ENCODE results near the gene SOX12. TPM values are rescaled to one million over a fixed set of nuclear protein-coding genes. Genes with fewer than 3 reads are reported as not detected.
"Not testable (repeated sequence)": the region's sequence is repeated elsewhere in the genome, so short reads cannot be mapped to it uniquely, and the experiment has no call there.

SOX12 gene
- total RNA-seq, 1 experiment from 2014 or later, result 9.6 TPM

GRCh38 chr20:354298-354977 lies 29.1 kb downstream of the SOX12 start:
- in situ Hi-C loops (cut with HindIII; ENCODE audit: low sequenced_read_pairs), result no loop called here
- peak; percentile 89 for DNase-seq (ENCODE audit: low spot score)

GRCh38 chr20:356154-356553 lies 30.8 kb downstream of the SOX12 start:
- in situ Hi-C loops (cut with HindIII; ENCODE audit: low sequenced_read_pairs); DNase-seq (ENCODE audit: low spot score): not testable (repeated sequence)

- DNase-seq (ENCODE audit: low spot score), result no peak
- in situ Hi-C loops (cut with HindIII; ENCODE audit: low sequenced_read_pairs), result no loop called here
Observed at GRCh38 chr20:356745-357144, 31.4 kb downstream of the SOX12 start.

GRCh38 chr20:358891-359555 lies 33.7 kb downstream of the SOX12 start:
- DNase-seq (ENCODE audit: low spot score), result no peak
- in situ Hi-C loops (cut with HindIII; ENCODE audit: low sequenced_read_pairs), result no loop called here

GRCh38 chr20:361561-361960 lies 36.2 kb downstream of the SOX12 start:
- in situ Hi-C loops (cut with HindIII; ENCODE audit: low sequenced_read_pairs), result loop anchor here (5.0 kb wide), 1 partner anchor 71 kb away; no protein-coding TSS in a partner anchor
- DNase-seq (ENCODE audit: low spot score), result no peak

- DNase-seq (ENCODE audit: low spot score), result peak; percentile 89
- in situ Hi-C loops (cut with HindIII; ENCODE audit: low sequenced_read_pairs), result loop anchor here (5.0 kb wide), 1 partner anchor 70 kb away; no protein-coding TSS in a partner anchor
Observed at GRCh38 chr20:362271-363254, 37.2 kb downstream of the SOX12 start.

GRCh38 chr20:363319-364078 lies 38.1 kb downstream of the SOX12 start:
- no peak for DNase-seq (ENCODE audit: low spot score)
- in situ Hi-C loops (cut with HindIII; ENCODE audit: low sequenced_read_pairs), result loop anchor here (5.0 kb wide), 1 partner anchor 69 kb away; no protein-coding TSS in a partner anchor

- no peak for DNase-seq (ENCODE audit: low spot score)
- in situ Hi-C loops (cut with HindIII; ENCODE audit: low sequenced_read_pairs), result loop anchor here (5.0 kb wide), 1 partner anchor 67 kb away; no protein-coding TSS in a partner anchor
Observed at GRCh38 chr20:364905-365794, 39.8 kb downstream of the SOX12 start.

- DNase-seq (ENCODE audit: low spot score), result no peak
- in situ Hi-C loops (cut with HindIII; ENCODE audit: low sequenced_read_pairs), result no loop called here
Observed at GRCh38 chr20:366041-366718, 40.8 kb downstream of the SOX12 start.

- DNase-seq (ENCODE audit: low spot score), result no peak
- in situ Hi-C loops (cut with HindIII; ENCODE audit: low sequenced_read_pairs), result no loop called here
Observed at GRCh38 chr20:366719-367485, 41.5 kb downstream of the SOX12 start.

- in situ Hi-C loops (cut with HindIII; ENCODE audit: low sequenced_read_pairs), result no loop called here
- DNase-seq (ENCODE audit: low spot score), result no peak
Observed at GRCh38 chr20:367486-367887, 42.1 kb downstream of the SOX12 start.

GRCh38 chr20:368915-369314 lies 43.6 kb downstream of the SOX12 start:
- DNase-seq (ENCODE audit: low spot score), result no peak
- in situ Hi-C loops (cut with HindIII; ENCODE audit: low sequenced_read_pairs), result no loop called here

GRCh38 chr20:370151-370600 lies 44.8 kb downstream of the SOX12 start:
- in situ Hi-C loops (cut with HindIII; ENCODE audit: low sequenced_read_pairs), result no loop called here
- no peak for DNase-seq (ENCODE audit: low spot score)

GRCh38 chr20:370977-371754 lies 45.8 kb downstream of the SOX12 start:
- in situ Hi-C loops (cut with HindIII; ENCODE audit: low sequenced_read_pairs), result no loop called here
- DNase-seq (ENCODE audit: low spot score), result no peak

- DNase-seq (ENCODE audit: low spot score), result no peak
- in situ Hi-C loops (cut with HindIII; ENCODE audit: low sequenced_read_pairs), result no loop called here
Observed at GRCh38 chr20:371755-372542, 46.6 kb downstream of the SOX12 start.

Data from G401 (cell line).